ENCODE data around the gene B3GAT1. TPM values are rescaled to one million over a fixed set of nuclear protein-coding genes. Genes with fewer than 3 reads are reported as not detected.

B3GAT1 gene
- total RNA-seq, 1 donor from 2014 or later = 0.16 TPM

- peaks cover 50% of the 10 kb centered on the region for H3K27me3 Mint-ChIP-seq
- no peak for DNase-seq
- no peaks in the 10 kb centered on the region for H3K9me3 Mint-ChIP-seq
- no peaks in the 10 kb centered on the region for H3K36me3 Mint-ChIP-seq (ENCODE audit: low read depth)
- intact Hi-C loops (cut with micrococcal nuclease) = no loop called here
- peaks cover 7% of the 10 kb centered on the region for H3K4me1 Mint-ChIP-seq
- no peak overlapping the region for H3K4me3 Mint-ChIP-seq
- H3K27ac Mint-ChIP-seq = no peak overlapping the region
Measured at GRCh38 chr11:134409552-134410429, 2.3 kb downstream of the B3GAT1 start.

DNA sequence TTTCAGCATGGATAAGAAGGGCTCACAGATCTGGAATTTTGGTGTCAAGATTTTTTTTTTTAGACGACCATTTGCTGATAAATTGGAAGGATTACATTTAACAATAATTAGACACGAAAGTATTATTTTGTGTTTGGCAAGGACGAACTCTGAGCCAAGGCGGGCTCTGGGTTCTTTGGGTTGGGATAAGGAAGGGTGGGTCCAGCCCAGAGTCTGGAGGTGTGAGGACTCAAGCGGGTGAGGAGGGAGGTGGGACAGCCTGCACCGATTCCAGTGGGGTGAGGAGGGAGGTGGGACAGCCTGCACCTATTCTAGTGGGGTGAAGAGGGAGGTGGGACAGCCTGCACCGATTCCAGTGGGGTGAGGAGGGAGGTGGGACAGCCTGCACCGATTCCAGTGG lies 4.1 kb downstream of the B3GAT1 start:
- no peak for DNase-seq
- peaks cover 31% of the 10 kb centered on the region for H3K27me3 Mint-ChIP-seq
- H3K4me1 Mint-ChIP-seq = peaks cover 3% of the 10 kb centered on the region
- H3K9me3 Mint-ChIP-seq = no peaks in the 10 kb centered on the region
- intact Hi-C loops (cut with micrococcal nuclease) = no loop called here
- H3K4me3 Mint-ChIP-seq = no peak overlapping the region
- no peaks in the 10 kb centered on the region for H3K36me3 Mint-ChIP-seq (ENCODE audit: low read depth)
- no peak overlapping the region for H3K27ac Mint-ChIP-seq

DNA sequence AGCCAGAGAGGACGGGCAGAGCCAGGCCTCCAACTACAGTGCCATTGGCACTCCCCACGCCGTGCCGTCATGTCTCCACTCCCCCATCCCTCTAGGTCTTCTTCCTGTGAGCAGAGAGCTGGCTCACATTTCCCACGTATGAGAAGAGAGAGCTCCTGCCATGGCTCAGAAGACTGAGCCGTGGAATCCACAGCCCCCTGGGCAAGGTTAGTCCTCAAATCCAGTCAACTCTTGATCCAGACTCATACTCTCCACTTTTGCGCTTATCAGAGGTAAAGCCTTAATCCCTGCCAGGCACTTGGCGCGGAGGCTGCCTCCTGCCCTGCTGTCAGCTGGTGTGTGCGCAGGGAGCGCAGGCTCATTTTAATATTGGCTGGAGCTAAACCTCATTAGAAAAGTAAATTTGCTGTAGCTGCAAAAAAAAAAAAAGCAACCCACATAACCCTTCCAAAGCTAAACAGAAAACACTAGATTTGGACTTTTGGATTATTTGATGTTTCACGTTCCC lies 4.7 kb downstream of the B3GAT1 start:
- H3K4me3 Mint-ChIP-seq = no peak overlapping the region
- no peak overlapping the region for H3K27ac Mint-ChIP-seq
- intact Hi-C loops (cut with micrococcal nuclease) = no loop called here
- H3K27me3 Mint-ChIP-seq = peaks cover 30% of the 10 kb centered on the region
- no peaks in the 10 kb centered on the region for H3K36me3 Mint-ChIP-seq (ENCODE audit: low read depth)
- H3K9me3 Mint-ChIP-seq = no peaks in the 10 kb centered on the region
- H3K4me1 Mint-ChIP-seq = peaks cover 2% of the 10 kb centered on the region
- DNase-seq = no peak

DNA sequence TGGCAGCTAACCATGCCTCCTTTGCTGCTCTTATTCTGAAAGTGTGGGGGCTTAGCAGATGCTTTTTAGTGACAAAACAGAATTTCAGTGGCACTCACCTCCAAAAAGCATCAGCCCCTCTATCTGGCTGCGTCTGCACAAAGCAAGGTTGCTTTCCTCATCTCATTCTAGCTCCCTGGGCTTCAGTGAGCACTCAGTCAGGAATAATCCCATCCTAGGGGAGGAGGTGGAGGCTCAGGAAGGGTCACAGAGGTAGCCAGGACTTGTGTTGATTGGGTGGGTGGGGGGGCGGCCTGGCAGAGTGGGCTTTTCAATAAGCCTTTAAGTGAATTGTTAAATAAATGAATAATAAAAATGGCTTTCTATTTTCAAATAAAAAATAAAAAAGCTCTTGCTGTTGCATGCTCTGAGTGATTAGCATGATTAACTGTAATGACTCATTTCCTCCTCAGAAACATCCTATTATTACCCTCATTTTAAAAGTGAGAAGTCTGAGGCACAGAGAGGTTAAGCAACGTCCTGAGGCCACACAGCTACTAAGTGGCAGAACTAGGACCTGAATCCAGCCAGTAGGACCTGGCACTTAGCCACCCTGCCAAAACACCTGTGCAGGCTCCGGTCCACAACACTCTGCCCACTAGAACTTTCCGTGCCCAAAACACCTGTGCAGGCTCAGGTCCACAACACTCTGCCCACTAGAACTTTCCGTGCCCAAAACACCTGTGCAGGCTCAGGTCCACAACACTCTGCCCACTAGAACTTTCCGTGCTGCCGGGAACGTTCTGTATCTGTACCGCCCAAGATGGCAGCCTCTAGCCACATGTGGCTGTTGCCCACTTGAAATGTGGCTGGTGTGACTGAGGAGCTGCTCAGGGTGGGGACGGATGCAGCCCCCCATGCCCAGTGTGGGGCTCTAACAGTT lies 5.5 kb downstream of the B3GAT1 start:
- intact Hi-C loops (cut with micrococcal nuclease) = no loop called here
- no peak overlapping the region for H3K27ac Mint-ChIP-seq

GRCh38 chr11:134405841-134406240 lies 6.2 kb downstream of the B3GAT1 start:
- H3K4me1 Mint-ChIP-seq = no peaks in the 10 kb centered on the region
- DNase-seq = no peak
- H3K27ac Mint-ChIP-seq = no peak overlapping the region
- intact Hi-C loops (cut with micrococcal nuclease) = no loop called here
- no peaks in the 10 kb centered on the region for H3K9me3 Mint-ChIP-seq
- no peaks in the 10 kb centered on the region for H3K36me3 Mint-ChIP-seq (ENCODE audit: low read depth)
- no peak overlapping the region for H3K4me3 Mint-ChIP-seq
- H3K27me3 Mint-ChIP-seq = peaks cover 28% of the 10 kb centered on the region

More for the DNA sequence above, 5.5 kb downstream of the B3GAT1 start:
- H3K9me3 Mint-ChIP-seq = no peaks in the 10 kb centered on the region
- H3K4me1 Mint-ChIP-seq = peaks cover 2% of the 10 kb centered on the region
- H3K27me3 Mint-ChIP-seq = peaks cover 30% of the 10 kb centered on the region
- DNase-seq = no peak
- no peaks in the 10 kb centered on the region for H3K36me3 Mint-ChIP-seq (ENCODE audit: low read depth)
- H3K4me3 Mint-ChIP-seq = no peak overlapping the region

GRCh38 chr11:134405436-134405835 lies 6.6 kb downstream of the B3GAT1 start:
- no peak for DNase-seq
- H3K27ac Mint-ChIP-seq = no peak overlapping the region
- H3K4me1 Mint-ChIP-seq = no peaks in the 10 kb centered on the region
- H3K4me3 Mint-ChIP-seq = no peak overlapping the region
- intact Hi-C loops (cut with micrococcal nuclease) = no loop called here
- no peaks in the 10 kb centered on the region for H3K9me3 Mint-ChIP-seq
- peaks cover 26% of the 10 kb centered on the region for H3K27me3 Mint-ChIP-seq
- H3K36me3 Mint-ChIP-seq (ENCODE audit: low read depth) = no peaks in the 10 kb centered on the region

GRCh38 chr11:134404575-134405341 lies 7.3 kb downstream of the B3GAT1 start:
- H3K4me1 Mint-ChIP-seq = no peaks in the 10 kb centered on the region

DNA sequence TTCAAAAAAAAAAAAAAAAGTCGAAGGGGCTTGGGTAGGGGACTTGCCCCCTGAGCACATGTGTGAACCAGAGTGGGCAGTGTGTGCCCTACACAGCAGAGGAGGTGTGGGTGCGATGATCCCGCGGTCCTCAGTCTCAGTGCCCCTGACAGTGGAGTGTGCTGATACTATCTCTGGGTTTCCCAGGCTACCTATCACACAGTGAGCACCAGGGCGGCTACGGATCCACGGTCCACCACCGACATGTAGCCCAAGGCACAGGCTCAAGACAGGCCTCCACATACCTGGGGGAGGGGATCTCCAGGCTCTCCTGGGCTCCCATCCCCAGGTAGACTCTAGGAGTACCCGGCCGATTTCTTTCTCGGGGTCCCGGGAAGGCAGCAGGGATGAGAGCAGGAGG lies 9.1 kb downstream of the B3GAT1 start:
- DNase-seq = no peak
- intact Hi-C loops (cut with micrococcal nuclease) = no loop called here
- Mint-ChIP-seq H3K4me1 (no peaks in the 10 kb centered on the region), H3K27ac (no peak overlapping the region), H3K27me3 (peaks cover 11% of the 10 kb centered on the region), H3K9me3 (no peaks in the 10 kb centered on the region), H3K36me3 (ENCODE audit: low read depth) (no peaks in the 10 kb centered on the region), H3K4me3 (no peak overlapping the region)

More at GRCh38 chr11:134404575-134405341, 7.3 kb downstream of the B3GAT1 start:
- intact Hi-C loops (cut with micrococcal nuclease) = no loop called here
- Mint-ChIP-seq H3K36me3 (ENCODE audit: low read depth) (no peaks in the 10 kb centered on the region), H3K9me3 (no peaks in the 10 kb centered on the region), H3K27ac (no peak overlapping the region), H3K4me3 (no peak overlapping the region), H3K27me3 (peaks cover 20% of the 10 kb centered on the region)
- DNase-seq = no peak

GRCh38 chr11:134401825-134402809 lies 9.9 kb downstream of the B3GAT1 start:
- Mint-ChIP-seq H3K4me1 (no peaks in the 10 kb centered on the region), H3K27ac (no peak overlapping the region), H3K9me3 (no peaks in the 10 kb centered on the region), H3K4me3 (no peak overlapping the region), H3K36me3 (ENCODE audit: low read depth) (no peaks in the 10 kb centered on the region), H3K27me3 (peaks cover 8% of the 10 kb centered on the region)
- DNase-seq = no peak
- intact Hi-C loops (cut with micrococcal nuclease) = no loop called here

- Mint-ChIP-seq H3K9me3 (no peaks in the 10 kb centered on the region), H3K4me1 (no peaks in the 10 kb centered on the region), H3K4me3 (no peak overlapping the region), H3K27me3 (peaks cover 6% of the 10 kb centered on the region), H3K36me3 (ENCODE audit: low read depth) (no peaks in the 10 kb centered on the region), H3K27ac (no peak overlapping the region)
- DNase-seq = no peak
- intact Hi-C loops (cut with micrococcal nuclease) = no loop called here
Measured at GRCh38 chr11:134399996-134400395, 12.0 kb downstream of the B3GAT1 start.

DNA sequence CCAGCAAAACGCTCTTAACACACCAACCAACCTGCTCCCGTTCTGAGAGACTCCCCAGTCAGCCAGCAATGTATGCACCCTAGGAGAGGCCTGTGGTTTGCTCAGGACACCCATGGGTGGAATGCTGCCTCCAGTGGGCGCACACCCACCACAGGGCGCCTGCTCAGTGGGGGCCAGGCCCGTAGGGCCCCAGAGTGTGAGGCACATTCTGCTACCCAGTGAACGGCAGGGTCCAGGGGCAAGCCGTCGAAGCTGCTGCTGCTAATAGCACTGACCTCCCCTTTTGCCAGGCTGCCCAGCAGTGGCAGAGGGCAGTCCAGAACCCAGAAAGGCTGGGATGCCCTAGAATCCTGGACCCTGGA lies 12.8 kb downstream of the B3GAT1 start:
- Mint-ChIP-seq H3K4me1 (no peaks in the 10 kb centered on the region), H3K9me3 (no peaks in the 10 kb centered on the region)
- intact Hi-C loops (cut with micrococcal nuclease) = no loop called here

GRCh38 chr11:134398644-134399292 lies 13.3 kb downstream of the B3GAT1 start:
- no peaks in the 10 kb centered on the region for H3K9me3 Mint-ChIP-seq

More for the DNA sequence above, 12.8 kb downstream of the B3GAT1 start:
- peaks cover 6% of the 10 kb centered on the region for H3K27me3 Mint-ChIP-seq
- no peaks in the 10 kb centered on the region for H3K36me3 Mint-ChIP-seq (ENCODE audit: low read depth)
- no peak overlapping the region for H3K27ac Mint-ChIP-seq
- DNase-seq = no peak
- no peak overlapping the region for H3K4me3 Mint-ChIP-seq

More at GRCh38 chr11:134398644-134399292, 13.3 kb downstream of the B3GAT1 start:
- DNase-seq = no peak
- no peaks in the 10 kb centered on the region for H3K36me3 Mint-ChIP-seq (ENCODE audit: low read depth)
- no peak overlapping the region for H3K4me3 Mint-ChIP-seq
- no peaks in the 10 kb centered on the region for H3K4me1 Mint-ChIP-seq
- H3K27me3 Mint-ChIP-seq = peaks cover 6% of the 10 kb centered on the region
- intact Hi-C loops (cut with micrococcal nuclease) = no loop called here
- no peak overlapping the region for H3K27ac Mint-ChIP-seq
